ENCODE measurements around the gene LRRC27. TPM values are rescaled to one million over a fixed set of nuclear protein-coding genes. Genes with fewer than 3 reads are reported as not detected.

Gene LRRC27
- total and polyA plus RNA-seq, 2 of the 4 experiments (the other 2 are of a cell fraction): 3.8 to 5.3 TPM

GRCh38 chr10:132344386-132344785 is 12.4 kb downstream of the LRRC27 start:
- dilution Hi-C loops (cut with HindIII; ENCODE audit: low sequenced_read_pairs, unreplicated experiment): loop anchor here (25.0 kb wide), 1 partner anchor 107 kb away; no protein-coding TSS in a partner anchor

More at GRCh38 chr10:132344386-132344785, 12.4 kb downstream of the LRRC27 start:
- Histone ChIP-seq H3K4me3 (ENCODE audit: insufficient read depth, low read depth, low read length) (no peak overlapping the region), H2BK20ac (ENCODE audit: low read depth, low read length) (no peak overlapping the region), H3K4me2 (ENCODE audit: low read depth, low read length) (no peak overlapping the region), H3K27ac (ENCODE audit: insufficient read depth, low read length) (no peak overlapping the region), H4K20me1 (ENCODE audit: insufficient read depth, low read length) (no peaks in the 10 kb centered on the region), H3K18ac (ENCODE audit: low read depth, low read length) (no peak overlapping the region), H3K36me3 (ENCODE audit: control insufficient read depth, insufficient read depth, low read length) (peaks cover 21% of the 10 kb centered on the region), H3K27me3 (ENCODE audit: control insufficient read depth, insufficient read depth, low read length) (no peaks in the 10 kb centered on the region), H3K9ac (ENCODE audit: low read depth, low read length) (no peak overlapping the region), H2BK15ac (ENCODE audit: low read depth, low read length) (no peak overlapping the region), H3K79me1 (ENCODE audit: low read depth in 1 of 2, low read length in 2 of 2) (no peaks in the 10 kb centered on the region), H3K4me1 (ENCODE audit: control insufficient read depth, insufficient read depth, low read length) (no peaks in the 10 kb centered on the region), H4K5ac (ENCODE audit: low read depth, low read length) (no peak overlapping the region), H2BK120ac (ENCODE audit: low read depth, low read length) (no peak overlapping the region), H2AFZ (replicated peaks; ENCODE audit: low read length, poor library complexity) (no peak overlapping the region), H3K9me1 (ENCODE audit: insufficient read depth, low read length) (no peaks in the 10 kb centered on the region), H3K14ac (replicated peaks; ENCODE audit: low read depth, low read length) (no peak overlapping the region), H3K9me3 (ENCODE audit: control insufficient read depth, insufficient read depth, low read length) (no peaks in the 10 kb centered on the region), H2AK9ac (replicated peaks; ENCODE audit: low read depth, low read length, poor library complexity) (no peak overlapping the region), H2BK5ac (ENCODE audit: low read depth, low read length, poor library complexity, severe bottlenecking) (no peak overlapping the region), H3K56ac (ENCODE audit: extremely low read depth, insufficient read depth, low read length) (no peak overlapping the region), H3K4ac (ENCODE audit: low read depth, low read length) (no peak overlapping the region), H3K23ac (ENCODE audit: low read depth, low read length) (no peak overlapping the region), H4K8ac (ENCODE audit: low read depth in 2 of 2, low read length in 2 of 2) (no peak overlapping the region), H2AK5ac (ENCODE audit: low read depth, low read length) (no peak overlapping the region), H4K91ac (ENCODE audit: insufficient read depth, low read depth, low read length) (no peak overlapping the region)
- POLR2A ChIA-PET (ENCODE audit: unreplicated experiment): no interaction called here
- ATAC-seq (ENCODE audit: low read depth): no peak
- intact Hi-C loops (cut with micrococcal nuclease): no loop called here
- no TSS peak for BruUV-seq (replicated peaks)
- CTCF ChIA-PET: no interaction called here
- in situ Hi-C loops (cut with MboI; ENCODE audit: low sequenced_read_pairs): no loop called here
- DNase-seq: no peak
- TF ChIP-seq POLR2A (IDR thresholded peaks at IDR 0.05; ENCODE audit: low read depth, low read length): no peak
- TF ChIP-seq RCOR1 (IDR thresholded peaks at IDR 0.05; ENCODE audit: insufficient replicate concordance, low read length): no peak
- WGBS, 2 experiments (ENCODE audit: extremely low coverage in 2 of 2, insufficient read length in 1 of 2): no CpG with 5 or more reads among the region's 6 CpGs
